HG03108 (cell line): Measurements from ENCODE around the gene ACKR4.
"Not testable (repeated sequence)": the region's sequence is repeated elsewhere in the genome, so short reads cannot be mapped to it uniquely, and the experiment has no call there.

Source experiments
- ATAC-seq: cut with Tn5 transposase; IDR thresholded peaks from one replicate; pipeline ENCODE4 v1.9.1; 2021; ENCODE audit warnings: moderate library complexity; ENCODE audit not compliant: unreplicated experiment

The ACKR4 gene

GRCh38 chr3:132593947-132594323 lies 3.1 kb upstream of the ACKR4 start:
- no peak for ATAC-seq

GRCh38 chr3:132594498-132594897 lies 2.6 kb upstream of the ACKR4 start:
- ATAC-seq, result no peak

DNA sequence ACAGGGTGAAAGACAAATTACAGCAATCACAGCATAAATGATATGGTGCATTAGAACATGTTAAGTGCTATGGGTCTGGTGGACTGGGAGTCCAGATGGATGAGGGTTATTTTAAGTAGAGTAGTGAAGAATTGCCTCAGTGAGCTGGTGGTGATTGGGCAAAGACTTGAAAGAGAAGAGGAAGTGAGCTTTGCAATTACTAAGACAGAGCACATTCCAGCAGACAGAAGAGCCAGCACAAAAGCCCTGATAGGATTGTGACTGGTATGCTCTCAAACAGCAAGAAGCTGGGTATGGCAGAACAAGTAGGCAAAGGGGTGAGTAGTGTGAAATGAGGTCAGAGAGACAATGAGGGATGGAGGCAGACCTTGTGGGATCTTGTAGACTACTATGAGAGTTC lies 2.1 kb upstream of the ACKR4 start:
- no peak for ATAC-seq

DNA sequence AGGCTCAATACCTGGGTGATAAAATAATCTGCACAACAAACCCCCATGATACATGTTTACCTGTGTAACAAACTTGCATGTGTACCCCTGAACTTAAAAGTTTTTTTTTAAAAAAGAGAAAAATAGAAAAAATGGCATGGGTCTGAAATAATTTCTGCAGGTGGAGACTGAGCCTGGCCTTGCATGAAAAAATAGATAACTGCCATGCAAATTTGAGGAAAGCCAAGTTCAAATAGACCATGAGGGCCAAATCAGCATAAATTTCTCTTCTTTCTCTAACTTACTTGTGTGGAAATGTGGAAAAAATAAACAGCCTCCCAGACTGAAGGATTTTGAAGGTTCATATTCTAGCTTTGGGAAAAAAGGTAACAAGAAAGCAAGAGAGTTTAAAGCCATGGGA lies 744 bp upstream of the ACKR4 start:
- no peak for ATAC-seq

GRCh38 chr3:132597660-132598059 lies 590 bp downstream of the ACKR4 start:
- no peak for ATAC-seq

- no peak for ATAC-seq
Measured at GRCh38 chr3:132598181-132598580, 1.1 kb downstream of the ACKR4 start.

- not testable (repeated sequence) for ATAC-seq
Measured at GRCh38 chr3:132600614-132601013, 3.5 kb downstream of the ACKR4 start.

GRCh38 chr3:132605374-132605792 lies 8.3 kb downstream of the ACKR4 start:
- no peak for ATAC-seq

DNA sequence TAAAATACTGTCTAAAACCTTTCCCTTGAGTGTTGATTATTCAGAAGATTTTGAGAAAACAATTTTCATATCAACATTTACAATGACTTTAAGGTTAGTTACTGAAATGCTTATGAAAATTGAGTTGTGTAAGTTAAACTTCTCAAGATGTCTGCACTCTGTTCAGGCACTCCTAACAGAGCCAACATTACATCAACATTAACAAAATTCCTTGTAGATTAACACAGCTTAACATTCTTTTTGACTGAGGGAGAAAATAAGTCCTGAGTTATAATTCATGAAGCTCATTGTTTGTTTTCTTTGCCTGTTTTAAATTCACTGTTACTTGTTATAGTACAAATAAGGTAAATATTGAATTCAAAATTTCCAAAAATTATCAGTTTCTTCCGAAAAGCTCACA lies 9.0 kb downstream of the ACKR4 start:
- ATAC-seq, result no peak

- not testable (repeated sequence) for ATAC-seq
Measured at GRCh38 chr3:132606620-132607019, 9.6 kb downstream of the ACKR4 start.

GRCh38 chr3:132615301-132615700 lies 18.2 kb downstream of the ACKR4 start:
- ATAC-seq, result not testable (repeated sequence)

- no peak for ATAC-seq
Measured at GRCh38 chr3:132615881-132616280, 18.8 kb downstream of the ACKR4 start.

DNA sequence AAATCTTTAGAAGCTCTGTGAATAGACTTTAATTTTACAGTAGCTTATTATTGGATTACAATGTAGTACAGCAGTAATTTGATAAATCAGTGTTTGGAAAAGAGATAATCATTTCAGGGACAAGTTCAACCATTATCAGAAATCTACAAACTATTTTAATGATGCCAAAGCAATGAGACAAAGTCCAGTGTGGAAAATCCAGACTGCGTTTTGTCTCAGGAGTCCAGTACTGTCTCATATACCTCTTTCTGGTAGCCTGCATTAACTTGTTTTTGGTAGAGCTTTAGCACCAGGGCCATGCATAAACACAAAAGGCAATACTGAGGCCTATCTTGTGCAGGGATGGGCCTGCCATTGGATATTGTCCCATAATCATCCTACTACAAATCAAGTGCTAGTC lies 19.7 kb downstream of the ACKR4 start:
- ATAC-seq, result no peak

- ATAC-seq, result no peak
Measured at GRCh38 chr3:132622148-132622547, 25.1 kb downstream of the ACKR4 start.

DNA sequence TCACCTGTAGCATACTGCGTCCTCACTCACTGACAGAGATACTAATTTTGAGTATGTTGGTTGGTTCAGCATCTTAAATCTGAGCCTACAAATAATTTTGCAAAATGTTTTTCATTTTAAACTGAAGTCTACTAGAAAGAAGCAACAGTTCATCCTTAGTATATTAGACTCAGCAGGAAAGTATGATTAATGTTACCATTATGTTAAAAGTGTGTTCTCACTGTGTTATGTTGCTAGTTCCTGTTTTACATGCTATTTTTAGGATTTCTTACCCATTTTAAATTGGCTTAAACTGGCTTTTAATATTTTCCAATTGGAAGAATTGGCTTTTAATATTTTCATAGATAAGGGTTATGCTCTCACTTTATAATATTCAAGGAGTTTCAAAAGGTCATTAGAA lies 25.7 kb downstream of the ACKR4 start:
- no peak for ATAC-seq

DNA sequence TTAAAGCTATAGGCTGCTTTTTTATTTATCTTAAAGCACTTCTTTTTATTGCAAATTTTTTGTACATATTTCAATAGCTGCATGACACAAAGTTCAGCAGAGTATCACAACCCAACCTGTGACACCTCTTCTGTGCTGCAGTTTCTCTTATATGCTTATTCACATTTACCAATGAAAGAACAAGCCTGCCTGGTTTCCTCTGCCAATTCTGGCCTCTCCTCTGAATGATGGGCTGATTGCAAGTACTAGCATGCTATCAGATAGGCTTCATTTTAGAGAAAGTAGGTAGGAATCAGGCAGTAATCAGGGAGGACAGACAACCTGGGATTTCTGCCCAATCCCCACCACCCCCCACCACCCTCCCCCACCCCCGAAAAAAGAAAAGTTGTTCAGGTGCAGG lies 26.6 kb downstream of the ACKR4 start:
- ATAC-seq, result no peak

GRCh38 chr3:132624790-132625189 lies 27.7 kb downstream of the ACKR4 start:
- ATAC-seq, result no peak

GRCh38 chr3:132625613-132626012 lies 28.5 kb downstream of the ACKR4 start:
- ATAC-seq, result peak; percentile 66

GRCh38 chr3:132626955-132627354 lies 29.9 kb downstream of the ACKR4 start:
- no peak for ATAC-seq

GRCh38 chr3:132628157-132628556 lies 31.1 kb downstream of the ACKR4 start:
- ATAC-seq, result no peak

- no peak for ATAC-seq
Measured at GRCh38 chr3:132629928-132630327, 32.9 kb downstream of the ACKR4 start.

- no peak for ATAC-seq
Measured at GRCh38 chr3:132630612-132631011, 33.5 kb downstream of the ACKR4 start.

- ATAC-seq, result no peak
Measured at GRCh38 chr3:132635052-132635451, 38.0 kb downstream of the ACKR4 start.

- ATAC-seq, result no peak
Measured at GRCh38 chr3:132637590-132637989, 40.5 kb downstream of the ACKR4 start.
